Fibroblast of mammary gland (primary cell): ENCODE results near the gene FMC1.
"Not testable (repeated sequence)": the region's sequence is repeated elsewhere in the genome, so short reads cannot be mapped to it uniquely, and the experiment has no call there.

Experiments
- DNase-seq: peaks from one replicate; pipeline ENCODE4 v3.0.0-alpha.2; 2010; ENCODE audit warnings: low read depth
- H3K4me3 ChIP-seq: 2 replicates; pipeline ENCODE4 v1.5.1; 2011; ENCODE audit warnings: low read depth, mild to moderate bottlenecking, low read length, moderate library complexity; ENCODE audit not compliant: control insufficient read depth
- CTCF ChIP-seq: conservative IDR thresholded peaks from 2 replicates; pipeline ENCODE4 v1.5.1; 2011; ENCODE audit warnings: low read depth, low read length, inconsistent platforms; ENCODE audit not compliant: control insufficient read depth, insufficient read depth

Gene FMC1

GRCh38 chr7:139299296-139299695 lies 41.8 kb upstream of the FMC1 start:
- no peak for DNase-seq
- no peak for TF ChIP-seq CTCF
- no peak overlapping the region for H3K4me3 ChIP-seq

GRCh38 chr7:139300390-139300789 lies 40.7 kb upstream of the FMC1 start:
- no peak for DNase-seq
- TF ChIP-seq CTCF, result no peak
- no peak overlapping the region for H3K4me3 ChIP-seq

GRCh38 chr7:139304517-139304916 lies 36.6 kb upstream of the FMC1 start:
- DNase-seq, result no peak
- no peak for TF ChIP-seq CTCF
- no peak overlapping the region for H3K4me3 ChIP-seq

- no peak for DNase-seq
- H3K4me3 ChIP-seq, result no peak overlapping the region
- no peak for TF ChIP-seq CTCF
Measured at GRCh38 chr7:139317939-139318505, 23.1 kb upstream of the FMC1 start.

- peak; percentile 55 for DNase-seq
- peak; percentile 55 for TF ChIP-seq CTCF
- H3K4me3 ChIP-seq, result no peak overlapping the region
Measured at GRCh38 chr7:139321071-139321745, 19.9 kb upstream of the FMC1 start.

GRCh38 chr7:139324709-139325108 lies 16.4 kb upstream of the FMC1 start:
- not testable (repeated sequence) for DNase-seq, H3K4me3 ChIP-seq

GRCh38 chr7:139328375-139328774 lies 12.8 kb upstream of the FMC1 start:
- no peak overlapping the region for H3K4me3 ChIP-seq
- no peak for TF ChIP-seq CTCF
- DNase-seq, result peak; percentile 95
